Umbilical cord (tissue), 2 donors: ENCODE data around the gene AHCYL2. TPM values are rescaled to one million over a fixed set of nuclear protein-coding genes. Genes with fewer than 3 reads are reported as not detected.
"Not testable (repeated sequence)": the region's sequence is repeated elsewhere in the genome, so short reads cannot be mapped to it uniquely, and the experiment has no call there.

ENCODE experiments used
- DNase-seq: peaks from one replicate; pipeline ENCODE4 v3.0.0-alpha.2; 2015; ENCODE audit warnings: low spot score
- total RNA-seq: library from RNA; depleted of rRNA; stranded (reverse); fragments of >200 nt; gene quantifications from one replicate; pipeline ENCODE4 v1.2.3, GENCODE V29; 2014; ENCODE audit warnings: low replicate concordance; ENCODE audit not compliant: insufficient read depth

AHCYL2 gene
- total RNA-seq, 1 donor from 2014 or later, result 6.7 TPM

- no peak for DNase-seq
These were observed 15.5 kb upstream of the AHCYL2 start for GRCh38 chr7:129209067-129209926.

- peak; percentile 45 for DNase-seq
These were observed 14.4 kb upstream of the AHCYL2 start for GRCh38 chr7:129210256-129210988.

GRCh38 chr7:129210989-129211312, 13.9 kb upstream of the AHCYL2 start:
- DNase-seq, result no peak

- no peak for DNase-seq
These were observed 12.7 kb upstream of the AHCYL2 start for GRCh38 chr7:129212126-129212525.

- no peak for DNase-seq
These were observed 12.2 kb upstream of the AHCYL2 start for GRCh38 chr7:129212596-129212995.

- DNase-seq, result peak; percentile 19
These were observed 11.0 kb upstream of the AHCYL2 start for GRCh38 chr7:129213828-129214227.

- DNase-seq, result not testable (repeated sequence)
These were observed 9.1 kb upstream of the AHCYL2 start for GRCh38 chr7:129215691-129216090.

- not testable (repeated sequence) for DNase-seq
These were observed 8.6 kb upstream of the AHCYL2 start for GRCh38 chr7:129216101-129216715.

- DNase-seq, result not testable (repeated sequence)
These were observed 7.9 kb upstream of the AHCYL2 start for GRCh38 chr7:129216821-129217416.

GRCh38 chr7:129218514-129219062, 6.2 kb upstream of the AHCYL2 start:
- DNase-seq, result peak; percentile 89

- DNase-seq, result not testable (repeated sequence)
These were observed 5.7 kb upstream of the AHCYL2 start for GRCh38 chr7:129219166-129219565.

GRCh38 chr7:129222064-129222463, 2.8 kb upstream of the AHCYL2 start:
- peak; percentile 33 for DNase-seq

GRCh38 chr7:129225206-129225930, 538 bp downstream of the AHCYL2 start:
- peak; percentile 54 for DNase-seq

- no peak for DNase-seq
These were observed 1.2 kb downstream of the AHCYL2 start for GRCh38 chr7:129225931-129226572.

GRCh38 chr7:129227646-129228578, 3.1 kb downstream of the AHCYL2 start:
- DNase-seq, result no peak

- no peak for DNase-seq
These were observed 3.8 kb downstream of the AHCYL2 start for GRCh38 chr7:129228633-129229032.

GRCh38 chr7:129231666-129232065, 6.8 kb downstream of the AHCYL2 start:
- DNase-seq, result no peak

- DNase-seq, result no peak
These were observed 13.7 kb downstream of the AHCYL2 start for GRCh38 chr7:129238546-129238945.

- no peak for DNase-seq
These were observed 15.4 kb downstream of the AHCYL2 start for GRCh38 chr7:129240119-129240820.
